AG08395 (cell line): ENCODE measurements around the gene ZNF333.
"Not testable (repeated sequence)": the region's sequence is repeated elsewhere in the genome, so short reads cannot be mapped to it uniquely, and the experiment has no call there.

Experiments used
- DNase-seq: peaks from one replicate; pipeline ENCODE4 v3.0.0; 2012; ENCODE audit warnings: mixed read lengths, low spot score

The ZNF333 gene

GRCh38 chr19:14699641-14700040 lies 9.8 kb downstream of the ZNF333 start:
- DNase-seq = no peak

- no peak for DNase-seq
Observed at GRCh38 chr19:14700711-14701375, 11.0 kb downstream of the ZNF333 start.

- no peak for DNase-seq
Observed at GRCh38 chr19:14703833-14704232, 14.0 kb downstream of the ZNF333 start.

GRCh38 chr19:14704450-14704849 lies 14.6 kb downstream of the ZNF333 start:
- DNase-seq = no peak

- DNase-seq = no peak
Observed at GRCh38 chr19:14715841-14716240, 26.0 kb downstream of the ZNF333 start.

- no peak for DNase-seq
Observed at GRCh38 chr19:14718522-14719116, 28.8 kb downstream of the ZNF333 start.

- no peak for DNase-seq
Observed at GRCh38 chr19:14719162-14719561, 29.3 kb downstream of the ZNF333 start.

- no peak for DNase-seq
Observed at GRCh38 chr19:14722127-14722526, 32.3 kb downstream of the ZNF333 start.

GRCh38 chr19:14728595-14728994 lies 38.7 kb downstream of the ZNF333 start:
- DNase-seq = no peak

GRCh38 chr19:14731200-14731599 lies 41.4 kb downstream of the ZNF333 start:
- DNase-seq = no peak

GRCh38 chr19:14732510-14732909 lies 42.7 kb downstream of the ZNF333 start:
- no peak for DNase-seq

- DNase-seq = no peak
Observed at GRCh38 chr19:14733574-14733973, 43.7 kb downstream of the ZNF333 start.

GRCh38 chr19:14735915-14736314 lies 46.1 kb downstream of the ZNF333 start:
- no peak for DNase-seq

- no peak for DNase-seq
Observed at GRCh38 chr19:14746886-14747285, 57.0 kb downstream of the ZNF333 start.

GRCh38 chr19:14748601-14749000 lies 58.8 kb downstream of the ZNF333 start:
- no peak for DNase-seq

GRCh38 chr19:14758816-14759215 lies 69.0 kb downstream of the ZNF333 start:
- no peak for DNase-seq

- no peak for DNase-seq
Observed at GRCh38 chr19:14761607-14762006, 71.8 kb downstream of the ZNF333 start.

GRCh38 chr19:14762111-14762510 lies 72.3 kb downstream of the ZNF333 start:
- no peak for DNase-seq

GRCh38 chr19:14763497-14764145 lies 73.8 kb downstream of the ZNF333 start:
- DNase-seq = no peak

GRCh38 chr19:14764401-14764800 lies 74.6 kb downstream of the ZNF333 start:
- DNase-seq = no peak

- DNase-seq = not testable (repeated sequence)
Observed at GRCh38 chr19:14765403-14765802, 75.6 kb downstream of the ZNF333 start.

- not testable (repeated sequence) for DNase-seq
Observed at GRCh38 chr19:14765841-14766240, 76.0 kb downstream of the ZNF333 start.

- DNase-seq = no peak
Observed at GRCh38 chr19:14767466-14767971, 77.7 kb downstream of the ZNF333 start.
